GM18520 (cell line): Measurements from ENCODE around the gene ACAD10.
"Not testable (repeated sequence)": the region's sequence is repeated elsewhere in the genome, so short reads cannot be mapped to it uniquely, and the experiment has no call there.

ENCODE experiments used
- ATAC-seq: cut with Tn5 transposase; IDR thresholded peaks from one replicate; pipeline ENCODE4 v1.9.1; 2021; ENCODE audit not compliant: unreplicated experiment

The ACAD10 gene

DNA sequence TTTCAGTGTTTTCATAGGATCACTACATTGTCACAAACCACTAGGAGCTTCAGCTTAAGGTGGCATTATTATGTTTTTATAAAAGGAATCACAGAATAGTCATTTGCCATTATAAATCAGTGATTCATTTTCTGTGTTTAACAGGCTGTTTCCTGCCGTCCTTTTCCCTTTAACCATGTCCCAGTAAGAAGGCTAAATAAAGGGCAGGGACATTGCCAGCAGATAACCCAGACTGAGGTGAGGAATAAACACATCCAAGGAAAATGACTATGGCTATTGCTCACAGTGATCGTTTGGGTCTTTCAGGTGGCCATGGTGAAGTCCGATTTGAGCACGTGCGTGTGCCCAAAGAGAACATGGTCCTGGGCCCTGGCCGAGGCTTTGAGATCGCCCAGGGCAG lies 63.0 kb downstream of the ACAD10 start:
- no peak for ATAC-seq

DNA sequence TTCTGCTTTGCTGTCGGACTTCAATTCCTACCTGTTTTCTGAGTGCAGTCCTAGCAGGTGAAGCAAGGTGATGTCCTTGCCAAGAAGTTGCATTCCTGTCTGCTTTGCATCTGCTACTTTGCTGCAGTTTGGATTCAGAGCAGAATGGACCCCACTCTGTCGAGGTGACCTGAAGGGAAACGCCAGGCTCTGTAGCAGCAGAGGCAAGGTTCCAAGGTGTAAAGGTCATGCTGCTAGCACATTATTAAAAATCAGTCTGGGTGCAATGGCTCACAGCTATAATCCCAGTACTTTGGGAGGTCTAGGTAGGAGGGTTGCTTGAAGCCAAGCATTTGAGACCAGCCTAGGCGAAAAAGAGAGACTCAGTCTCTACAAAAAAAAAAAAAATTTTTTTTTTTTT lies 63.5 kb downstream of the ACAD10 start:
- ATAC-seq, result no peak

DNA sequence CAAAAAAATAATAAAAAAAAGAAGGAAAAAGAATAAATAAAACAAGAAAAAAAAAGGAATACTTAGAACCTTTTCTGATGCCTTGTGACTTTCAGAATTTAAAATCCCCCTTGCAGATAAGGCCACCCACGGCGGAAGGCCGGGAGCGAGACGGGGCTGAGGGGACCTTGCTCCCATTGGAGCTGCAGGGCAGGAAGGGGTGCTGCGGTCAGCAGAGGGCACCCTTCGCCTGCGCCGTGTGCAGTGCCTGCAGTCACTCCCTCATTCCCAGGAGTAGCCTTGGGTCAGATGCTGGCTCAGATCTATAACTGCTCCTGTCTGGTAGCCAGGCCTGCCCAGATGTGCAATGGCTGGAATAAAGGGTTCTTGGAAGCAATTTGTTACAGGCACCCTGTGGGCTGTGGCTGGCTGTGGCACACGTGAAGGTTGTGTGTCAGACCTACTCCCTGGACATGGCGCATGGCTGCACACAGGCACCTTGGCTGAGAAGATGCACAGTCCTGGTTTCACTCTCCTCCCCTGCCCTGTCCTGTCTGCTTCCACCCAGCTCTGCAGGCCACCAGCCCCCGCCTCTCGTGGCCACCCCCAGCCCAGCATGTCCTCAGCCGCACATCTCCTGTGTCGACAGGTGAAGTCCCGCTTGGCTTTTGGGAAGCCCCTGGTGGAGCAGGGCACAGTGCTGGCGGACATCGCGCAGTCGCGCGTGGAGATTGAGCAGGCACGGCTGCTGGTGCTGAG lies 67.5 kb downstream of the ACAD10 start:
- ATAC-seq, result no peak

DNA sequence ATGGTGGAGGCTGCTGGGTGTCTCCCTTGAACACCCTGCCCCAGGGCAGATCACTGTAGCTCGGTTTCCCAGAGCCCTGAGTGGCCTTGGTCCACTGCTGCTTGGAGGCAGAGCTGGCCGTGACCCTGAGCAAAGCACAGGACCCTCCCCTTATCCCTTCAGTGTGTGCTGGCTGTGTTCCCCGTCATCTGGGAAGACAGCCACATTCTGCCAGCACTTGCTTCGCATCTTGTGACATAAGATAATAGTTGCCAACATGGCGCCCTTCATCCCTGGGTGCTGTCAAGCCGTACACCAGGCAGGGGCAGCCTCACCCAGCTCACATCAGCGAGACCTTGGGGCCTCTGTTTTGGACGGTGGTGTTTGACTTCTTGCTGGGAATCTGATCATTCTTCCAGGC lies 68.8 kb downstream of the ACAD10 start:
- ATAC-seq, result no peak

DNA sequence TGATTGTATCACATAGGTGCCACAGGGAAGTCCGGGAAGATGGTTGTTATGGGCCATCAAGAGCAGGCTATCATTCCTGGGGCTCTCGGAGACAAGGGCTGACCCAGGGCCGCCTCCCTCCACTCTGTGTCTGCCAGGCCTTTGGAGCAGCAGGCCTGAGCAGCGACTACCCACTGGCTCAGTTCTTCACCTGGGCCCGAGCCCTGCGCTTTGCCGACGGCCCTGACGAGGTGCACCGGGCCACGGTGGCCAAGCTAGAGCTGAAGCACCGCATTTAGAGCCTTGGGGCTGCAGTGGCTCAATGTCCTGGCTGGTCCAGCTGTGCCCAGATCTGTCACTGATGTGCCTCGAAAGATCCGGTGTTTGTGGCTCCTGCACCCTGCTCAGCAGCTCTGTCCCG lies 70.3 kb downstream of the ACAD10 start:
- no peak for ATAC-seq

GRCh38 chr12:111756681-111757080 lies 70.8 kb downstream of the ACAD10 start:
- no peak for ATAC-seq

- no peak for ATAC-seq
Observed at GRCh38 chr12:111757361-111758119, 71.7 kb downstream of the ACAD10 start.

DNA sequence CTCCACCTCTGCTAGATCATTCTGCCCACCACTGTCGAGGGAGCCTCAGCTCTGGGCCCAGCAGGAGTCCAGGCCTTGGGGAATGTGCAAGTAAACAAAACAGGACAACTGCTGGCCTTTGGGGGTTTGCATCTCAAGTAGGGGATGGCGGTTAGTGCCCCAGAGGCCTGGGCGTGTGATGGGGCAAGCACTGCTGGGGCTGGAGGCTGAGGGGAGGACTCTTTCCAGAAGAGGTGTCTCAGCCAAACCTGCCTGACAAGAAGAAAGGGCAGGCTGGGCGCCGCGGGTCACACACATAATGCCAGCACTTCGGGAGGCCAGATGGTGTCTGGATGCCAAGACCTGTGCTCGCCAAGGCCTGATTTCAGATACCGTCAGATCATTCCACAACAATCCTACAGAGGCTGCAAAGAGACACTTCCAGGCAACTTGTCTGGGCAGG lies 72.3 kb downstream of the ACAD10 start:
- no peak for ATAC-seq

DNA sequence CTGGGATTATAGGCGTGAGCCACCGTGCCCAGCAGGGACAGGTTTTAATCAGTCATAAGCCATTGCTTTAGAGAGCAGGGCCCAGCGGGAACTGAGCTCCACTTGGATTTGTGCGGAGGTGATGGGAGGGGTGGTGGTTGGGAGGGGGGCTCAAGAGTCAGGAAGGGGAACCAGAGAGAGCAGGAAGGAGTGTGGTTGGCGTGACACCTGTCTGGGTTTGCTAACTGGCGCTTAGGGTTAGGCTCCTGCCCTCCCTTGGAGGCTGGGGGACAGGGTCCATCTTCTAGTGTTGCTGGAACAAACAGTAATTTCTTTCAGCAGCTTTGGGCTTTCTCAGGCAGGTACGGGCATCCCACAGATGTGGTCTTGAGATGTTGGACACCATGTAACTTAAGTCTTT lies 73.4 kb downstream of the ACAD10 start:
- ATAC-seq, result no peak

DNA sequence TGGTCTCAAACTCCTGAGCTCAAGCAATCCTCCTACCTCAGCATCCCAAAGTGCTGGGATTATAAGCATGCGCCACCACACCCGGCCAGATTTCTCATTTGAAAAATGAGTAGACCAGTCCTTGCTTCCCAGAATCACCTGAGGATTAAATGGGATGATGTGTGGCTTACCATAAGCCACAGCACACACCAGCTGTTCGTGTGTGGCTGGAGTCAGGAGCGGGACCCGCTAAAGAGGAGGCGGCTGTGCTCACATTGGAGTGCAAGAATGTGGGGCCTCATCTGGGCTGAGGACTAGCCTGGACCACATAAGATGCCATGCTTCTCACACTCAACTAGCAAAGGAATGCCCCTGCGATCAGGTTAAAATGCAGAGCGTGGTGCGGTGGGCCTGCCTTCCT lies 74.1 kb downstream of the ACAD10 start:
- ATAC-seq, result no peak

- no peak for ATAC-seq
Observed at GRCh38 chr12:111761099-111761498, 75.2 kb downstream of the ACAD10 start.

- no peak for ATAC-seq
Observed at GRCh38 chr12:111761706-111762105, 75.9 kb downstream of the ACAD10 start.

DNA sequence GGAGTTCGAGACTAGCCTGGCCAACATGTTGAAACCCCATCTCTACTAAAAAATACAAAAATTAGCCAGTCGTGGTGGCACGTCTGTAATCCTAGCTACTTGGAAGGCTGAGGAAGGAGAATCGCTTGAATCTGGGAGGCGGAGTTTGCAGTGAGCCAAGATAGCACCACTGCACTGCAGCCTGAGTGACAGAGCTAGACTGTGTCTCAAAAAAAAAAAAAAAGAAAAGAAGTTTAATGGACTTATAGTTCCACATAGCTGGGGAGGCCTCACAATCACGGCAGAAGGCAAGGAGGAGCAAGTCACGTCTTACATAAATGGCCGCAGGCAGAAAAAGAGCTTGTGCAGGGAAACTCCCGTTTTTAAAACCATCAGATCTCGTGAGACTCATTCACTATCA lies 77.7 kb downstream of the ACAD10 start:
- ATAC-seq, result not testable (repeated sequence)

GRCh38 chr12:111764120-111764821 lies 78.4 kb downstream of the ACAD10 start:
- no peak for ATAC-seq

GRCh38 chr12:111766608-111767361 lies 80.9 kb downstream of the ACAD10 start, which contains the start of gene ALDH2:
Gene ALDH2 (plus strand): TSS chr12:111766933. CDS start chr12:111766983, 50 bp downstream.
- no peak for ATAC-seq

- no peak for ATAC-seq
Observed at GRCh38 chr12:111767362-111768158, 81.7 kb downstream of the ACAD10 start.

GRCh38 chr12:111768159-111768895 lies 82.5 kb downstream of the ACAD10 start:
- ATAC-seq, result no peak

GRCh38 chr12:111769599-111769998 lies 83.7 kb downstream of the ACAD10 start:
- ATAC-seq, result no peak

DNA sequence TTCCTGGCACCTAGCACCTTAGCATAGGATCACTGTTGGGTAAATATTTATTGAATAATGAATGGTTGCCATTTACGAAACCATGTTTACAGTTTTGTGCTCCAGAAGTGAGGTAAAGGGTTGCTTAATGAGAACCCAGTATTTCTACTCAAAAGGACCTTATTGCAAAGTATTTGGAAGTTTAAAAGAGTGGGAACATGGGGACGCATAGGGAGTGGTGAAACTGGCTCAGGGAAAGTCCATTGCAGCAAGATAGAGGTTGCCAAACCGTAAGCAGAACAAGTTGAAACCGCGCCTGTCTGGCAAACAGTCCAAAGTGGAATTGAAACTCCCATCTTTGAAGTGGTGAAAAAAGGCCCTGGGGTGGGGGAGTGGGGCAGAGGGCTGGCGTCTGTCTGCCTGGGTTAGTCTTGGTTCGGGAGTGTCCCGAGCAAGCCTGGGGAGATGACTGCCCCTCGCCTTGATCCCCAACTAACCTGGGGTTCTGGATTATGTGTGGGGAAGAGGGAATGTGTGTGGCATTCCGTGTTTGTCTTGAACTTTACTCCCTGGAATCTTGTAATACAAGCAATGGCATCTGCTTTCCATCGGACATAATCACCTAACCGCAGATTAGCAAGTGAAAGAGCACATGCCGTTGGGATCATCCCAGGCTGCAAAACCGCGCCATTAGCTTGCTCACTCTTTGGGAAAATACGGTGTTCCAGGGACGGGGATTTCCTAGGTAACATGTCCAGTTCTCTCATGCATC lies 88.1 kb downstream of the ACAD10 start:
- no peak for ATAC-seq
